GM18505 (cell line): ENCODE results near the gene EBF3.

ENCODE experiments used
- ATAC-seq: cut with Tn5 transposase; IDR thresholded peaks from one replicate; pipeline ENCODE4 v1.9.1; 2021; ENCODE audit not compliant: unreplicated experiment
- POLR2A ChIP-seq: IDR thresholded peaks from 4 replicates; pipeline ENCODE4 v1.6.1; 2011; ENCODE audit warnings: borderline replicate concordance; ENCODE audit not compliant: insufficient read depth, insufficient read length; ENCODE audit errors: extremely low read depth

Gene EBF3

GRCh38 chr10:129949411-129949810 is 14.7 kb downstream of the EBF3 start:
- no peak for TF ChIP-seq POLR2A
- no peak for ATAC-seq

GRCh38 chr10:129946859-129947258 is 17.2 kb downstream of the EBF3 start:
- no peak for TF ChIP-seq POLR2A
- no peak for ATAC-seq

- no peak for ATAC-seq
- TF ChIP-seq POLR2A, result no peak
Observed at GRCh38 chr10:129945941-129946760, 17.9 kb downstream of the EBF3 start.

- ATAC-seq, result no peak
- no peak for TF ChIP-seq POLR2A
Observed at GRCh38 chr10:129945526-129945925, 18.5 kb downstream of the EBF3 start.

GRCh38 chr10:129945064-129945463 is 19.0 kb downstream of the EBF3 start:
- ATAC-seq, result no peak

GRCh38 chr10:129944456-129944855 is 19.6 kb downstream of the EBF3 start:
- ATAC-seq, result no peak
- TF ChIP-seq POLR2A, result no peak

More at GRCh38 chr10:129945064-129945463, 19.0 kb downstream of the EBF3 start:
- TF ChIP-seq POLR2A, result no peak

- TF ChIP-seq POLR2A, result no peak
Observed at GRCh38 chr10:129942936-129943715, 20.9 kb downstream of the EBF3 start.

GRCh38 chr10:129942391-129942790 is 21.7 kb downstream of the EBF3 start:
- no peak for ATAC-seq
- TF ChIP-seq POLR2A, result no peak

More at GRCh38 chr10:129942936-129943715, 20.9 kb downstream of the EBF3 start:
- no peak for ATAC-seq

GRCh38 chr10:129942019-129942277 is 22.1 kb downstream of the EBF3 start:
- no peak for TF ChIP-seq POLR2A
- no peak for ATAC-seq

- ATAC-seq, result no peak
- no peak for TF ChIP-seq POLR2A
Observed at GRCh38 chr10:129941199-129942018, 22.7 kb downstream of the EBF3 start.

GRCh38 chr10:129940617-129941198 is 23.4 kb downstream of the EBF3 start:
- no peak for TF ChIP-seq POLR2A
- no peak for ATAC-seq

GRCh38 chr10:129939416-129940275 is 24.4 kb downstream of the EBF3 start:
- no peak for ATAC-seq
- no peak for TF ChIP-seq POLR2A
